Spinal cord (tissue), 10 donors: ENCODE results near the gene TULP3. TPM values are rescaled to one million over a fixed set of nuclear protein-coding genes. Genes with fewer than 3 reads are reported as not detected.

Experiments used
- DNase-seq, 6 donors: peaks; one replicate each; pipeline versions ENCODE4 v3.0.0 to v3.0.0-alpha.2; 2013 to 2015; ENCODE audit warnings: low spot score in 6 of 6, low read depth in 4 of 6
- H3K27ac ChIP-seq: one replicate; pipeline ENCODE4 v1.5.1; 2013; ENCODE audit warnings: low read depth, low read length, control low read depth
- H3K27me3 ChIP-seq: one replicate; pipeline ENCODE4 v1.6.1; 2013; ENCODE audit warnings: low read length; ENCODE audit not compliant: control insufficient read depth, insufficient read depth
- H3K36me3 ChIP-seq: one replicate; pipeline ENCODE4 v1.6.1; 2013; ENCODE audit warnings: low read length; ENCODE audit not compliant: control insufficient read depth, insufficient read depth
- H3K4me1 ChIP-seq: one replicate; pipeline ENCODE4 v1.6.1; 2013; ENCODE audit warnings: low read length; ENCODE audit not compliant: control insufficient read depth, insufficient read depth
- H3K4me3 ChIP-seq: one replicate; pipeline ENCODE4 v1.5.1; 2013; ENCODE audit warnings: low read depth, low read length, control low read depth
- H3K9me3 ChIP-seq: one replicate; pipeline ENCODE4 v1.6.1; 2013; ENCODE audit warnings: low read length; ENCODE audit not compliant: control insufficient read depth, insufficient read depth
- WGBS: methylation state at CpG from one replicate; pipeline ENCODE4 v1.1.5; 2013; ENCODE audit warnings: missing lambda C conversion rate; ENCODE audit not compliant: insufficient coverage; 5-methylcytosine and 5-hydroxymethylcytosine counted together
- polyA plus RNA-seq, 2 donors: library from polyadenylated mRNA; unstranded; fragments of 120-200 nt; gene quantifications; one replicate each; pipeline ENCODE4 v1.2.1, GENCODE V29; 2013; ENCODE audit not compliant: insufficient read length in 2 of 2
- total RNA-seq, 2 donors: library from RNA; depleted of rRNA in 1 of 2; stranded (reverse); fragments of 120-200 nt in 1 of 2; fragments of >200 nt in 1 of 2; gene quantifications; one replicate each; pipeline versions ENCODE4 v1.2.3 to v1.2.4, GENCODE V29; 2013 to 2014
- donor health status: healthy.

TULP3 gene
- total and polyA plus RNA-seq, 4 donors: 13.0 to 29.6 (median 24.2) TPM

- Histone ChIP-seq H3K36me3 (peaks cover 37% of the 10 kb centered on the region), H3K9me3 (no peaks in the 10 kb centered on the region), H3K4me3 (no peak overlapping the region), H3K27ac (no peak overlapping the region), H3K4me1 (peaks cover 8% of the 10 kb centered on the region), H3K27me3 (no peaks in the 10 kb centered on the region)
- DNase-seq: no peak
- 75% methylated on average over 7 of the region's 10 CpGs for WGBS
These were observed 49.9 kb downstream of the TULP3 start for GRCh38 chr12:2940564-2940963.

- Histone ChIP-seq H3K4me1 (peaks cover 8% of the 10 kb centered on the region), H3K36me3 (peaks cover 32% of the 10 kb centered on the region), H3K9me3 (no peaks in the 10 kb centered on the region), H3K4me3 (no peak overlapping the region), H3K27ac (no peak overlapping the region), H3K27me3 (no peaks in the 10 kb centered on the region)
- no peak for DNase-seq
- 88% methylated on average over 7 of the region's 8 CpGs for WGBS
These were observed 50.8 kb downstream of the TULP3 start for GRCh38 chr12:2941524-2941923.

GRCh38 chr12:2944401-2945047, 53.8 kb downstream of the TULP3 start:
- no peaks in the 10 kb centered on the region for H3K9me3 ChIP-seq
- peaks cover 8% of the 10 kb centered on the region for H3K4me1 ChIP-seq
- no peak overlapping the region for H3K4me3 ChIP-seq
- H3K36me3 ChIP-seq: peaks cover 12% of the 10 kb centered on the region
- H3K27ac ChIP-seq: no peak overlapping the region
- WGBS: 21% methylated on average over 21 of the region's 24 CpGs
- peak in 3 of 6 donors; percentile 33 to 88 (median 72) for DNase-seq
- no peaks in the 10 kb centered on the region for H3K27me3 ChIP-seq

GRCh38 chr12:2949411-2949810, 58.7 kb downstream of the TULP3 start:
- Histone ChIP-seq H3K36me3 (no peaks in the 10 kb centered on the region), H3K9me3 (no peaks in the 10 kb centered on the region), H3K4me3 (no peak overlapping the region), H3K4me1 (peaks cover 5% of the 10 kb centered on the region), H3K27me3 (no peaks in the 10 kb centered on the region), H3K27ac (no peak overlapping the region)
- no peak for DNase-seq
- 88% methylated on average over 4 of the region's 4 CpGs for WGBS

- H3K4me3 ChIP-seq: no peak overlapping the region
- WGBS: 100% methylated on average over 1 of the region's 1 CpG
- DNase-seq: no peak
- peaks cover 20% of the 10 kb centered on the region for H3K4me1 ChIP-seq
- no peak overlapping the region for H3K27ac ChIP-seq
- no peaks in the 10 kb centered on the region for H3K9me3 ChIP-seq
- peaks cover 34% of the 10 kb centered on the region for H3K27me3 ChIP-seq
- H3K36me3 ChIP-seq: no peaks in the 10 kb centered on the region
These were observed 65.2 kb downstream of the TULP3 start for GRCh38 chr12:2955888-2956287.

GRCh38 chr12:2957816-2958431, 67.2 kb downstream of the TULP3 start:
- H3K36me3 ChIP-seq: no peaks in the 10 kb centered on the region
- peaks cover 46% of the 10 kb centered on the region for H3K27me3 ChIP-seq
- DNase-seq: no peak
- 79% methylated on average over 4 of the region's 11 CpGs for WGBS
- H3K27ac ChIP-seq: no peak overlapping the region
- peaks cover 22% of the 10 kb centered on the region for H3K4me1 ChIP-seq
- no peaks in the 10 kb centered on the region for H3K9me3 ChIP-seq
- H3K4me3 ChIP-seq: no peak overlapping the region

GRCh38 chr12:2958432-2959191, 67.9 kb downstream of the TULP3 start:
- H3K36me3 ChIP-seq: no peaks in the 10 kb centered on the region
- peaks cover 50% of the 10 kb centered on the region for H3K27me3 ChIP-seq
- DNase-seq: peak in 2 of 6 donors; percentile 16 to 29
- no peaks in the 10 kb centered on the region for H3K9me3 ChIP-seq
- no peak overlapping the region for H3K27ac ChIP-seq
- peaks cover 22% of the 10 kb centered on the region for H3K4me1 ChIP-seq
- under 1% methylated on average over 47 of the region's 48 CpGs for WGBS
- peak overlapping the region; percentile 45 for H3K4me3 ChIP-seq

- Histone ChIP-seq H3K4me1 (peaks cover 28% of the 10 kb centered on the region), H3K4me3 (peak within 1 kb of the TSS; percentile 45), H3K27ac (no peak within 1 kb of the TSS), H3K9me3 (no peaks in the 10 kb centered on the region), H3K27me3 (peaks cover 56% of the 10 kb centered on the region), H3K36me3 (no peaks in the 10 kb centered on the region)
- DNase-seq: peak in 1 of 6 donors; percentile 57
- 0% methylated on average over 40 of the region's 50 CpGs for WGBS
These were observed 68.5 kb downstream of the TULP3 start, which contains the start of gene TEAD4 for GRCh38 chr12:2959192-2959504. TEAD4 (plus strand) TSS chr12:2959397.

- peak in 2 of 6 donors; percentile 45 to 59 for DNase-seq
- no peak overlapping the region for H3K27ac ChIP-seq
These were observed 69.1 kb downstream of the TULP3 start for GRCh38 chr12:2959505-2960389.

More at GRCh38 chr12:2959505-2960389, 69.1 kb downstream of the TULP3 start:
- H3K27me3 ChIP-seq: peaks cover 57% of the 10 kb centered on the region
- H3K36me3 ChIP-seq: no peaks in the 10 kb centered on the region
- no peaks in the 10 kb centered on the region for H3K9me3 ChIP-seq
- H3K4me1 ChIP-seq: peaks cover 29% of the 10 kb centered on the region
- under 1% methylated on average over 104 of the region's 104 CpGs for WGBS
- peak overlapping the region; percentile 45 for H3K4me3 ChIP-seq
